GM21526 (cell line): Measurements from ENCODE around the gene CORO7.

Experiments
- ATAC-seq: cut with Tn5 transposase; IDR thresholded peaks from one replicate; pipeline ENCODE4 v1.9.1; 2021; ENCODE audit warnings: moderate library complexity; ENCODE audit not compliant: unreplicated experiment, low FRiP score

The CORO7 gene

DNA sequence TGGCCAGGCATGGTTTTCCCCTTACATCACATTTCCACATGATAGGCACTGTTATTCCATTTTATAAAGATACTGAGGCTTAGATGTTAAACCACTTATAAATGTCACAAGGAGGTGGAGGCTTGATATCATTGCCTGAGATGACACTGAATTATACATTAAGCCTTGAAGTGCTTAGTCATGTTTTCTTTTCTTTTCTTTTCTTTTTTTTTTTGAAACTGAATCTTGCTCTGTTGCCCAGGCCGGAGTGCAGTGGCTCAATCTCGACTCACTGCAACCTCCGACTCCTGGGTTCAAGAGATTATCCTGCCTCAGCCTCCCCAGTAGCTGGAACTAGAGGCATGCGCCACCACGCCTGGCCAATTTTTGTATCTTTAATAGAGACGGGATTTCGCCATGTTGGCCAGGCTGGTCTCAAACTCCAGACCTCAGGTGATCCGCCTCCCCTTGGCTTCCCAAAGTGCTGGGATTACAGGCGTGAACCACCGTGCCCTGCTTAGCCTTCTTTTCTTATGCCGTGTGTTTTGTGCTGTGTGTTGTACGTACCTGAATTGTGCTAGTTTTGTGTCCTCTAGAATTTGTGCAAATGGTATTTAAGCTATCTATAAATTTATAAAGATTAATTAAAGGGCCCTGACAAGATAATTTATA is 10.5 kb upstream of the CORO7 start:
- ATAC-seq = no peak

DNA sequence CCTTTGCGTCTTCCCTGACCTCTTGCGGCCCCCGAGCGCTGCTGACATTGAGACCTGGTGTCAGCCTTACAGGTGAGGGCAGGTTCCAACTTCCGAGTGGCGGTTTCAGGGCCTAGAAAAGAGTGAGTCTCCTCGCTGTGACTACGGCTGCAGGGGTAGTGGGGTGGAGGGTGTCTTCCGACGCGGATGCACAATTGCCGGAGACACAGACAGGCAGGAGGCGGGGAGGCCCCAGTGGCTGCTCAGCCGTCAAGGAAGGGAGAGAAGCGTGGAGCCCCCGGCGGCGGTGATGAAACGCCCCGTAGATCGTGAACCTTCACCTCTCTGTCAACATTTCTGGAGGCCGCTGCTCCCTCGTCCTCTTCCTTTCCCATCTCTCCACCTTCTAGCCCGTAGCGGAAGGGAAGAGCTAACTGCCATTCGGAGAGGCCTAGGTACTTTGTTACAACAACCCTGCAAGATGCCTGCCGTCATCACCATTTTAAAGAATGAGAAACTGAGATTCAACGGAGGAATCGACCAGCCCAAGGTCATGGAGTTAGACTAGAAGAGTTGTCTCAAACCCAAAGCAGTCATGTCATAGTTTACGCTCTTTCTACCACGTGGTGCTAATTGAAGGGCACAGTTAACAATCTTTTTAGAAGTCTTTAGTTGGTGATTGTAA is 9.8 kb upstream of the CORO7 start:
- ATAC-seq = peak; percentile 34

DNA sequence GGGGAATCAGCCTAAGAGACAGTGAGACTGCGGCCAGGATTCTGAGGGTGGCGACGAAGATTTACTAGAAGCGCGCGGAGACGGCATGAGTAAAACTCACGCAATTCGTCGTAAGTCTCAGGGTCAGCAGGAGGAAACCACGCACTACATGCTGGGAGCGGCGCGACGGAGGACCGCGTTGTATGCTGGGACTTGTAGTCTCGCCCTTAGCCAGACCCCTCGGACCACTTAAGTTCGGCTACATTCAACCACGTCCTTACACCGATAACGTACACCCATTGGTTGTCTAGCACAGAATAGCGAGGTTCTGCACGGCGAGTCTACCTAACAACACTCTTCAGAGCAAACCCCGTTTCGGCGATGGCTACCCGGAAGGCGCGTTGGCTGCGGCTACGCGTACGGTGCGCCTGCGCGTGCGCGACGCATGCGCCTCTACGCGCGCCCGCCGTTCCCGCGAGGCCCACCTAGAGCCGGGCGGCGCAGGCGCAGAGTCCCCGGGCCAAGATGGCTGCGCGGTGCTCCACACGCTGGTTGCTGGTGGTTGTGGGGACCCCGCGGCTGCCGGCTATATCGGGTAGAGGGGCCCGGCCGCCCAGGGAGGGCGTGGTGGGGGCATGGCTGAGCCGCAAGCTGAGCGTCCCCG is 9.1 kb upstream of the CORO7 start, which contains the start of gene DNAJA3:
Gene DNAJA3, plus strand, starts transcription at position 491 of the 643 bp plus-strand sequence. Its CDS starts 14 bp downstream, at position 505.
- peak; percentile 78 for ATAC-seq

DNA sequence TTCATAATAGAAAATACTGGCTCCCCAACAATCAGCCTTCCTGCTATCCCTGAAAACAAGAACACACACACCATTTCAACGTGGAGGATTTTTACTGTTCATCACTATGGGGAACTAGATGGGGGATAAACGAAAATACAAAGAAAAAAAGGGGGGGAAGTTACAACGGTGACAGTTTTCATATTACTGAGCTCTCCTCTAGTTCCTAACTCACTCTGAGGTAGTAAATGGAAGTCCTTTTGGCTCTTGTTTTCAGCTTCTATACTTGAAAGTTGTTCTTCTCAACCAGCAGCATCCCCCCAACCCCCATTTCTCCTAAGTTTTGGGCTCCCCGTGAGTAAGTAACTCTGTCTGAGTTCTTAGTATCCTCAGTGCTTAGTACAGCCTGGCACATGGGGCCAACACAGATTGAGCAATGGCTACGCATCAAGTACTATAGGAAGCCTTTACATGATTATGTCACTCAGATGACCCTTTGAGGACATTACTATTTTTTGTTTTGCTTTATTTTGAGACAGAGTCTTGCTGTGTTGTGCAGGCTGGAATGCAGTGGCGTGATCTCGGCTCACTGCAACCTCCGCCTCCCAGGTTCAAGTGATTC is 4.2 kb upstream of the CORO7 start:
- no peak for ATAC-seq

DNA sequence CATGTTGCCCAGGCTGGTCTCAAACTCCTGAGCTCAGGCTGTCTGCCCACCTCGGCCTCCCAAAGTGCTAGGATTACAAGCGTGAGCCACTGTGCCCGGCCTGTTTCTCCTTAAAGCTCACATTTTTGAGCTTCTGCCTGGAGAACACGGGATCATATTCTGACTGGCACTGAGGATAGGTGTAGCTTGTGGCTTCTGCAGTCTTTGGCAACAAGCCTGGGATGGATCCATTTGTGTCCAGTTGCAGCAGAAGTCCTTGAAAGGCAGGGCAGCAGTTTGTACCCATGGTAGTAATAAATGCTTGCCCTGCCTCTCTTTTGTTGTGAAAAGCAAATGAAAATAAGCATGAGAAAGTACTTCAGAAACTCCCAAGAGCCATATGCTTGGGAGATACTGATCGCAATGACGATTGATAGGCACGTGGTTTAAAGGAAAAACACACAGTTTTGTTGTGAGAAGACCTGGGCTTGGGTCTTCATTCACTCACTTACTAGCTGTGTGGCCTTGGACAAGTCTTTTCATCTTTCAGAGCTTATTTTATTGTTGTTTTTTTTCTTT is 3.1 kb upstream of the CORO7 start:
- no peak for ATAC-seq

DNA sequence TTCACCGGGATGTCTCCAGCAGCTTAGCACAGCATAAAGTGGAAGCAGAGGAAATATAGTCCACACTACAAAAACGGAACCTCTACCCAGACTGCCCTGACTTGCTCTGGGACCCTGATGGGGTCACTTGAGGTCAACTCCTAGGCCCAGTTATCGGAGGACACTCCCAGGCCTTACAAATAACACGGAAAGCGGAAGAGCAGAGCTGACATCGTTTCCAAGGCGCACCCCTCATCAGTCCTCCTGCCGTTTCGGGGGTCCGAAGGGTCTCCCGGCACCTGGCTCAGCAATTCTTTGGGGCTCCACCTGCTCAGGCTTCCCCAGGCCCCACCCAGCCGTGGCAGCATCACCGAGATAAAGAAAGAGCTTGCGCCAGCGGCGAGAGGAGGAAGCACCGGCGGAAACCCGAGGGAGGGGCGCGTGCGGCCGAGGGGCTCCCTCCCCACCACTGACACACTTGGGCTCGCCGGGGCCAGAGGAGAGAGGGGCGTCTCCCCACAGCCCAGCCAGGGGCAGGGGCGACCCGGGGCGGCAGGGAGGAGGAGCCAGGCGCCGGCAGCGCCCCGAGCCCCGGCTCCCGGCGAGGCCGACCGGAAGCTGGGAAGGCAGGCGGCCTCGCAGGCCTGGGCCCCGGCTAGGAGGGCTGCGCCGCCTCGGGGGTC is 727 bp downstream of the CORO7 start:
- no peak for ATAC-seq

GRCh38 chr16:4414187-4414917 is 2.0 kb downstream of the CORO7 start:
- ATAC-seq = peak; percentile 49

GRCh38 chr16:4412854-4413253 is 3.5 kb downstream of the CORO7 start:
- ATAC-seq = no peak

GRCh38 chr16:4412159-4412558 is 4.2 kb downstream of the CORO7 start:
- ATAC-seq = no peak

GRCh38 chr16:4411684-4412083 is 4.7 kb downstream of the CORO7 start:
- no peak for ATAC-seq

DNA sequence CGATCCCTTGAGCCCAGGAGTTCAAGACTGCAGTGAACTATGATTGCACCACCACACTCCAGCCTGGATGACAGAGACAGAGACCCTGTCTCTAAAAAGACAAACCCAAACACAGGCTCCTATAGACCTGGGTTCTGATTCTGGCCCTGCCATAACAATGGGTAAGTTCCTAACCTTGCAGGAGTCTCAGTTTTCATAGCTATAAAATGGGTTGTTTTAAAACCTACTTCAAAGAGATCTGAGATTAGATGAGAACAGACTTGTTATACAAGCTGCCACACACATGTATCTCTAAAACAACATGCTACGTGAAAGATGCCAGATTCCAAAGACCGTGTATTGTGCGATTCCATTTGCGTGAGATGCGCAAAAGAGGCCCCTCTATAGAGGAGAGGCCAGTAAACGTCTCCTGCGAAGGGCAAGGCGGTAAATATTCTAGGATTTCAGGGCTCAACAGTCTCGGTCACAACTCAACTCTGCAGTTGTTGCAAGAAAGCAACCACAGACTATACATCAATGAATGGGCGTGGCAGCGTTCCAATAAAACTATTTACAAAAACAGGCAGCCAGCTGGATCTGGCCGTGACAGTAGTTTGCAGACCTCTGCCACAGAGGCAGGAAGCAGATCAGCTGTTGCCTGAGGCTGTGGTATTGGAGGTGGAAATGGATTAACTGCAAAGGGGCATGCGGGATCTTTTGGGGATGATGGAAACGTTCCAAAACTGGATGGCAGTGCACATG is 5.9 kb downstream of the CORO7 start:
- no peak for ATAC-seq

DNA sequence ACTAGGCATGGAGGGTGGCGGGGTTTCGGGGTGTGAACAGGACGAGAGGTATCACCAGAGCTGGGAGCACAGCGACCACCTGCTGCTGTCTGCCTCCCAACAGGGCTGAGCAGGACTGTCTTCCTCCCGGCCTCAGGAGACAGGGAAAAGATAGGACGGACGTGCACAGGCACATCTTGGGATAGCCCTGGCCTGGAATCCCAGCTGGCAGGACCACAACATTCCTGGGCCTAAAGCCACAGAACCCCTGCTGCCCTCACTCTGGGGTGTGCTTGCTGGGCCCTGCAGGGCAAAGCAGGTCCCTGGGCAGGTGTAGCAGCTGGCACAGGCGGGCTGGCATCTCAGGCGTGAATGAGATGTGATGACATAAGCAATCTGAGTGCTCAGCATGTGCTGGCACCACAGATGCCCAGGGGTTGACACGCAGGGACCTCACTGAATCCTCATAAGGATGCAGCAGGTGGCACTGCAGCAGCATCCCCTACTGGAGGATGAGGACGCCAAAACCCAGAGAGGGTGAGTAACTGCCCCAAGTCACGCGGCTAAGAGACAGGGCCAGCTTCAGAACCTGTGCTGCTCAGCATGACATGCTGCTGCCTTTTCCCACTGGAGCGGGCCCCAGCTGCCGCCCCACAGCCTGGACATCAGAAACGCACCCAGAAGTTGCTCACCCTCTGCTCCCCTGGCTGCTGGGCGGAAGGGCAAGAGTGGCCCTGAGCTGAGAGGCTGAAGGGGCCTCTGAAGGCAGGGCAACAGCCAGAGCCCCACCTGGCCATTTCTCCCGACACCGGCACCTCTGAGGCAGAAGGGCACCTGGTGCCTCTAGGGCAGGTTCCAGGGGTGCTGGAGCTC is 7.1 kb downstream of the CORO7 start:
- no peak for ATAC-seq

DNA sequence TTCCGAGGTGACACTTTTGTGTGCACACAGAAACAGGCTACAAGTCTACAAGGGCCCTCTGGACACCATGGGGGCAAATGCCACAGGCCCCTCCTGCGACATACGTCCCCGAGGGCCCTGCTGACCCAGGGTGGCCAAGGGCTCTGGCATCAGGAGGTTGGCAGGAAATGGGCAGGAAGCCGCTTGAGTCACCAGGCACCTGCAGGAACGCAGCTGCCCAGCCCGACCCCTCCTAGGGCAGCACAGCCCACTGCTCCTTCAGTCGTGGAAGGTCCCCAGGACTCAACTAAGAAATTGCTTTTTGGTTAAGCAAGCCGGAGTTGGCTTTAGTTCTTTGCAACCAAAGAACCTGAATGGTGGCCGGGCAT is 8.1 kb downstream of the CORO7 start:
- ATAC-seq = no peak

GRCh38 chr16:4407543-4408322 is 8.7 kb downstream of the CORO7 start:
- ATAC-seq = no peak

DNA sequence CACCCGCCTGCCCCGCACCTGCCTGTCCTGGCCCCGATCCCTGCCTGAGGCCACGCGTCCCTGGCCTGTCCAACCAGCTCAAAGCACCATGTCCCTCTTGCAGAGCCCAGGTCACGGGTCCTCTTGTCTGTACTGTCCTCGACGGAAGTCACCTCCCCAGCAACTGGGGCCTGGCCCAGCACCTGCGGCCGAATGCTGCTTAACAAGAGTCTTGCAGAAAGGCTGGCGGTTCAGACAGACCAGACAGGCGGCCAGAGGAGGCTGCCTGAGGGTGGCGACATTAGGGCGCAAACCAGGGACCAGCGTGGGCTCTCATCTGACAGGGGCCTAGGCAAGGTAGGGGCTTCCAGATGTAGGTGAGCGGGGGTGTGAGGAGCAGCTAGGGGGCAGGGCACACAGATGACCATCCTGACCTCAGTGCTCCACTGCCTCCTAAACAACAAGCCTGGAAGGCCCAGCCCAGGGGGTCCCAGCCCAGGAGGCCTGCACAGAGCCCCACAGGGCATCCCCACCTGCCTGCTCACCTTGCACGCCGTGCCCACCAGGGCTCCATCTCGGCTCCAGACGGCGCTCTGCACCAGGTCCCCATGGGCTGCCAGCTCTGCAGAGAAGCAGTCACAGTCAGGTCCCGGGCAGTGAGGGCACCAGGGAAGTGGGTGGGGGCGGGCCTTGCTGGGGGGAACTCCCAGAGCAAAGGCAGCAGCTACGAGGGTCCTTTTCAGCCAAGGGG is 11.3 kb downstream of the CORO7 start:
- ATAC-seq = no peak

GRCh38 chr16:4404247-4404966 is 12.0 kb downstream of the CORO7 start:
- no peak for ATAC-seq
